ENCODE results near the gene SLC34A3.

SLC34A3 gene

GRCh38 chr9:137230705-137231371 lies at the start of gene SLC34A3:
TSS of gene SLC34A3 (plus strand) at chr9:137230901. CDS start at chr9:137231703, 802 bp downstream.
- no peak within 1 kb of the TSS for H3K27ac Mint-ChIP-seq
- peaks cover 68% of the 10 kb centered on the region for H3K27me3 Mint-ChIP-seq
- H3K4me1 Mint-ChIP-seq (ENCODE audit: low read depth): peaks cover 5% of the 10 kb centered on the region
- no peaks in the 10 kb centered on the region for H3K36me3 Mint-ChIP-seq (ENCODE audit: low read depth)
- H3K4me3 Mint-ChIP-seq: no peak within 1 kb of the TSS
- intact Hi-C loops (cut with micrococcal nuclease): no loop called here
- H3K9me3 Mint-ChIP-seq: no peaks in the 10 kb centered on the region

GRCh38 chr9:137181680-137182079 lies 49.0 kb upstream of the SLC34A3 start:
- Mint-ChIP-seq H3K27ac (no peak overlapping the region), H3K9me3 (no peaks in the 10 kb centered on the region)

GRCh38 chr9:137182836-137183235 lies 47.9 kb upstream of the SLC34A3 start:
- Mint-ChIP-seq H3K4me3 (no peak overlapping the region), H3K36me3 (ENCODE audit: low read depth) (peaks cover 95% of the 10 kb centered on the region), H3K9me3 (no peaks in the 10 kb centered on the region), H3K27ac (no peak overlapping the region), H3K4me1 (ENCODE audit: low read depth) (peaks cover 28% of the 10 kb centered on the region), H3K27me3 (no peaks in the 10 kb centered on the region)
- intact Hi-C loops (cut with micrococcal nuclease): no loop called here

More at GRCh38 chr9:137181680-137182079, 49.0 kb upstream of the SLC34A3 start:
- peaks cover 16% of the 10 kb centered on the region for H3K4me1 Mint-ChIP-seq (ENCODE audit: low read depth)
- H3K36me3 Mint-ChIP-seq (ENCODE audit: low read depth): peaks cover 98% of the 10 kb centered on the region
- intact Hi-C loops (cut with micrococcal nuclease): no loop called here
- no peaks in the 10 kb centered on the region for H3K27me3 Mint-ChIP-seq
- H3K4me3 Mint-ChIP-seq: no peak overlapping the region

DNA sequence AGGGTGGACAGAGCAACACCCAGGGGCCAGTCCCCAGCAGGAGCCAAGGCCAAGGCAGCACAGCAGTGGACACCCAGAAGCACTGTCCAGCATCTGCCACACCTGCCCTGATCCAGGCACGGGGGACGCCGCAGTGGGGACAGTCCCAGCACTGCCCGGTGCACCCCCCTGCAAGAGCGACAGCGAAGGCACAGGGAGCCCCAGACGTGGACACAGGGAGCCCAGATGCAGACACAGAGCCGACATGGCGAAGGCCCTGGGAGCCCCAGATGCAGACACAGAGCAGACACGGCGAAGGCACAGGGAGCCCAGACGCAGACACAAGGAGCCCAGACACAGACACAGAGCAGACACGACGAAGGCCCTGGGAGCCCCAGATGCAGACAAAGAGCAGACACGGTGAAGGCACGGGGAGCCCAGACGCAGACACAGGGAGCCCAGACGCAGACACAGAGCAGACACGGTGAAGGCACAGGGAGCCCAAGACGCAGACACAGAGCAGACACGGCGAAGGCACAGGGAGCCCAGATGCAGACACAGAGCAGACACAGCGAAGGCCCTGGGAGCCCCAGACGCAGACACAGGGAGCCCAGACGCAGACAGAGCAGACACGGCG lies 46.6 kb upstream of the SLC34A3 start:
- intact Hi-C loops (cut with micrococcal nuclease): no loop called here
- Mint-ChIP-seq H3K9me3 (no peaks in the 10 kb centered on the region), H3K4me1 (ENCODE audit: low read depth) (peaks cover 32% of the 10 kb centered on the region), H3K4me3 (no peak overlapping the region), H3K36me3 (ENCODE audit: low read depth) (peaks cover 95% of the 10 kb centered on the region), H3K27ac (no peak overlapping the region), H3K27me3 (no peaks in the 10 kb centered on the region)

GRCh38 chr9:137184881-137185660 lies 45.6 kb upstream of the SLC34A3 start:
- Mint-ChIP-seq H3K4me1 (ENCODE audit: low read depth) (peaks cover 42% of the 10 kb centered on the region), H3K4me3 (no peak overlapping the region), H3K27ac (no peak overlapping the region), H3K27me3 (no peaks in the 10 kb centered on the region), H3K36me3 (ENCODE audit: low read depth) (peaks cover 95% of the 10 kb centered on the region), H3K9me3 (no peaks in the 10 kb centered on the region)
- intact Hi-C loops (cut with micrococcal nuclease): loop anchor here (5.0 kb wide), 1 partner anchor 37 kb away; the partner anchor contains the start of gene RNF208

- no peaks in the 10 kb centered on the region for H3K9me3 Mint-ChIP-seq
- intact Hi-C loops (cut with micrococcal nuclease): loop anchor here (5.0 kb wide), 1 partner anchor 36 kb away; the partner anchor contains the start of gene RNF208
- H3K36me3 Mint-ChIP-seq (ENCODE audit: low read depth): peaks cover 95% of the 10 kb centered on the region
- H3K27ac Mint-ChIP-seq: no peak overlapping the region
- H3K4me1 Mint-ChIP-seq (ENCODE audit: low read depth): peaks cover 50% of the 10 kb centered on the region
- H3K4me3 Mint-ChIP-seq: no peak overlapping the region
- H3K27me3 Mint-ChIP-seq: no peaks in the 10 kb centered on the region
Measured at GRCh38 chr9:137185921-137186320, 44.8 kb upstream of the SLC34A3 start.

GRCh38 chr9:137186385-137186784 lies 44.3 kb upstream of the SLC34A3 start:
- H3K27ac Mint-ChIP-seq: no peak overlapping the region
- H3K36me3 Mint-ChIP-seq (ENCODE audit: low read depth): peaks cover 95% of the 10 kb centered on the region
- no peaks in the 10 kb centered on the region for H3K27me3 Mint-ChIP-seq
- intact Hi-C loops (cut with micrococcal nuclease): loop anchor here (5.0 kb wide), 1 partner anchor 36 kb away; the partner anchor contains the start of gene RNF208
- no peaks in the 10 kb centered on the region for H3K9me3 Mint-ChIP-seq
- no peak overlapping the region for H3K4me3 Mint-ChIP-seq
- peaks cover 55% of the 10 kb centered on the region for H3K4me1 Mint-ChIP-seq (ENCODE audit: low read depth)

DNA sequence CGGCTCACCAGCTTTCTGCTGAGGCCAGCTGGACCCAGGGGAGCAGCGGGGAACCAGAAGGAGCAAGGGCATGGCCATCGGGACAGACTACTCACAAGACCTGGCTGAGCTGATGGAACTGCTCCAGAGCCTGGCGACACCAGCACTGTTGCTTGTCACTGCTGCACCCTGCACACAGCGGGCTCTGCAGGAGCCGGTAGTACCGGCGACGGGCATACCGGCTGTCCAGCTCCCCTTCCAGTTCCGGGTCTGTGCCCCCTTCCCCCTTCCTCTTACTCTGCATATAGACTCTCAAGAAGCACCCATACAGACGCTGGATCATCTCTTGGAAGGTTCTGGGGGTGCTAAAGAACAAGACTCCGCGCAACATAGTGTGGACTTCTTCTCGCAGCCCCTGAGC lies 43.3 kb upstream of the SLC34A3 start:
- intact Hi-C loops (cut with micrococcal nuclease): loop anchor here (5.0 kb wide), 1 partner anchor 35 kb away; the partner anchor contains the start of gene RNF208
- H3K27ac Mint-ChIP-seq: peak overlapping the region; percentile 90
- H3K36me3 Mint-ChIP-seq (ENCODE audit: low read depth): peaks cover 95% of the 10 kb centered on the region

DNA sequence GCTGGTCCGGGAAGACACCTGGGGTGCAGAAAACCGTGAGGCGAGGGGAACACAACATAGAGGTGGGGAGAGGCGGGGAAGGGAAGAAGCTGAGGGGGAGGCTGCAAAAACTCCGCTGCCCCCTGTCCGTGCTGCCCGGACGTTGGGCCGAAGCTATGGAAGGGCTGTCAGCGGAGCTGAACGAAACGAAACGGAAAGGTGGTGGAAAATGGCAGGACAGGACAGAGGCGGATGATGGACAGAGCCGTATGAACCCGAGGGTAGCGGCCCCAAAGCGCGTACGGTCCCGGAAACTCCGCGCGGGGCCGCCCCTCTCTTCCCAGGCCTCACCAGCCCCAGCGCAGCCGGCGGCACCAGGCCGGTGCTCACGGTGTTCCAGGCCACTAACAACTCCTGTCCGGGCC lies 42.6 kb upstream of the SLC34A3 start:
- H3K4me3 Mint-ChIP-seq: peak overlapping the region; percentile 96
- H3K9me3 Mint-ChIP-seq: no peaks in the 10 kb centered on the region
- H3K27ac Mint-ChIP-seq: peak overlapping the region; percentile 90
- intact Hi-C loops (cut with micrococcal nuclease): loop anchor here (1.0 to 5.0 kb wide), 2 partner anchors 17 to 34 kb away; partner anchors contain the start of genes NDOR1, RNF208 and TMEM203
- H3K4me1 Mint-ChIP-seq (ENCODE audit: low read depth): peaks cover 62% of the 10 kb centered on the region
- H3K27me3 Mint-ChIP-seq: no peaks in the 10 kb centered on the region
- peaks cover 92% of the 10 kb centered on the region for H3K36me3 Mint-ChIP-seq (ENCODE audit: low read depth)

More for the DNA sequence above, 43.3 kb upstream of the SLC34A3 start:
- Mint-ChIP-seq H3K4me1 (ENCODE audit: low read depth) (peaks cover 57% of the 10 kb centered on the region), H3K27me3 (no peaks in the 10 kb centered on the region), H3K4me3 (peak overlapping the region; percentile 96), H3K9me3 (no peaks in the 10 kb centered on the region)

DNA sequence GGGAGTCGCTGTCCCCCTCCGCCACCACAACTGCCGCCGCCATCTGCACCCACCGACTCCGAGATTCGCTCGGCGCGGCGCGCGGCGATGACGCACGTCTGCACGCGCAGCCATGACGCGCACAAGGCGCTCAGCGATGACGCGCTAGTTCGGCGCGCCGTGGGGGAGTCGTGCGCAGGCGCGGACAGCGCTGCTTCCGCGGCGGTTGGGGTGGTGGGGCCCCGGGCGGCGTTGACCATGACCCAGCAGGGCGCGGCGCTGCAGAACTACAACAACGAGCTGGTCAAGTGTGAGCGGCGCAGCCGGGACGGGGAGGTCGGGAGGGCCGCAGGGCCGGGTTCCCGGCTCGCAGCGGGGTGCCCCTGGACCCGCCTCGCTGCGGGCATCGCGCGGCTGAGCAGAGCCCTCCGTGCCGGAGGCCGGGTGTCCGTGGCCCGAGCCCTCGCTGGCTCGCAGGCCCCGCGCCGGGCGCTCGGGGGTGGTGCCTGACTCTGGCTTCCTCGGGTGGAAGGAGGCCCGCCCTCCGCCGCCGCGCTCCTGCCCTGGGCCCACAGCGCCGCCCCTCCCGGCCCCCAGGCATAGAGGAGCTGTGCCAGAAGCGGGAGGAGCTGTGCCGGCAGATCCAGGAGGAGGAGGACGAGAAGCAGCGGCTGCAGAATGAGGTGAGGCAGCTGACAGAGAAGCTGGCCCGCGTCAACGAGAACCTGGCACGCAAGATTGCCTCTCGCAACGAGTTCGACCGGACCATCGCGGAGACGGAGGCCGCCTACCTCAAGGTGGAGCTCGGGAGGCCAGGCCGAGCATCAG lies 42.0 kb upstream of the SLC34A3 start, which contains the start of the genes ANAPC2 and SSNA1:
Gene ANAPC2, minus strand, starts transcription at position 71 of the 807 bp plus-strand sequence. Its CDS starts 28 bp downstream, at position 43.
Gene SSNA1, plus strand, starts transcription at position 187 of the 807 bp plus-strand sequence. Its CDS starts 51 bp downstream, at position 238.
- no peaks in the 10 kb centered on the region for H3K27me3 Mint-ChIP-seq
- peaks cover 63% of the 10 kb centered on the region for H3K4me1 Mint-ChIP-seq (ENCODE audit: low read depth)
- peaks cover 86% of the 10 kb centered on the region for H3K36me3 Mint-ChIP-seq (ENCODE audit: low read depth)

GRCh38 chr9:137189297-137190295 lies 41.1 kb upstream of the SLC34A3 start:
- Mint-ChIP-seq H3K4me1 (ENCODE audit: low read depth) (peaks cover 64% of the 10 kb centered on the region), H3K4me3 (peak overlapping the region; percentile 96), H3K27ac (peak overlapping the region; percentile 90), H3K9me3 (no peaks in the 10 kb centered on the region), H3K36me3 (ENCODE audit: low read depth) (peaks cover 77% of the 10 kb centered on the region), H3K27me3 (no peaks in the 10 kb centered on the region)
- intact Hi-C loops (cut with micrococcal nuclease): loop anchor here (5.0 kb wide), 1 partner anchor 33 kb away; the partner anchor contains the start of gene RNF208

More for the DNA sequence above, 42.0 kb upstream of the SLC34A3 start, which contains the start of the genes ANAPC2 and SSNA1:
- intact Hi-C loops (cut with micrococcal nuclease): loop anchor here (1.0 to 5.0 kb wide), 2 partner anchors 17 to 34 kb away; partner anchors contain the start of genes NDOR1, RNF208 and TMEM203
- peak within 1 kb of the TSS; percentile 90 for H3K27ac Mint-ChIP-seq
- H3K4me3 Mint-ChIP-seq: peak within 1 kb of the TSS; percentile 96
- H3K9me3 Mint-ChIP-seq: no peaks in the 10 kb centered on the region

- H3K36me3 Mint-ChIP-seq (ENCODE audit: low read depth): peaks cover 76% of the 10 kb centered on the region
- no peaks in the 10 kb centered on the region for H3K9me3 Mint-ChIP-seq
- intact Hi-C loops (cut with micrococcal nuclease): no loop called here
- H3K4me1 Mint-ChIP-seq (ENCODE audit: low read depth): peaks cover 66% of the 10 kb centered on the region
- H3K27me3 Mint-ChIP-seq: no peaks in the 10 kb centered on the region
- H3K27ac Mint-ChIP-seq: peak overlapping the region; percentile 90
- peak overlapping the region; percentile 96 for H3K4me3 Mint-ChIP-seq
Measured at GRCh38 chr9:137190315-137190856, 40.3 kb upstream of the SLC34A3 start.

Measured in dendritic cell treated with granulocyte-macrophage colony-stimulating factor and Interleukin-4, amounts not matched to agents 40 ng/mL and 50 ng/mL, for 4 days (primary cell).